Measurements from ENCODE around the gene UBAC1. TPM values are rescaled to one million over a fixed set of nuclear protein-coding genes. Genes with fewer than 3 reads are reported as not detected.

Gene UBAC1
- total and polyA plus RNA-seq, 9 of the 15 experiments (the other 6 are each of a cell fraction or from before 2014, with no cell fraction given): 94.0 to 399 (median 228) TPM

DNA sequence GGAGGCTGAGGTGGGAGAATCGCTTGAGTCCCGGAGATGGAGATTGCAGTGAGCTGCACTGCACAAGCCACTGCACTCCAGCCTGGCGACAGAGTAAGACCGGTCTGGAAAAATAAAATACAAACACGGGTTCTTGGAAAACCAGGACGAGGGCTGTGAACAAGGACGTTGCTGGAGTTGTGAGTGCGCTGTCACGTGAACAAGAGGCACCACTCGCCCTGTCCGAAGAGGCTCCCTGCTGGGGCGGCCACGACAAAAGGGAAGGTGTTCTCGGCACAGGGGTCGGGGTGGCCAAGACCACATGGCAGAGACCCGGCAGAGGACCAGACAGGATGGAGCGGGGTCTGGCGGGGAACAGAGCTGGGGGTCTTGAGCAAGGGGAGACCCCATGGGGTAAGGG is 30.6 kb upstream of the UBAC1 start:
- H3K9me3 ChIP-seq (replicated peaks; ENCODE audit: control insufficient read depth, insufficient read depth, low read depth, low read length): no peaks in the 10 kb centered on the region
- no peaks in the 10 kb centered on the region for H3K9me1 ChIP-seq (ENCODE audit: control insufficient read depth, insufficient read depth, low read length)
- 54% methylated on average over 16 of the region's 18 CpGs for WGBS (ENCODE audit: insufficient coverage, low coverage, missing lambda C conversion rate)
- no peaks in the 10 kb centered on the region for H3K36me3 ChIP-seq (ENCODE audit: control insufficient read depth, insufficient read depth, low read length)
- H3K9ac ChIP-seq (ENCODE audit: insufficient read depth in 1 of 2, low read depth in 2 of 2, low read length in 2 of 2): peak overlapping the region in 1 of 2 experiments; percentile 42; a peak in 1 of 4 replicates
- H3K27ac ChIP-seq (ENCODE audit: extremely low read depth, low read depth, low read length): no peak overlapping the region
- peaks cover 22 to 85% of the 10 kb centered on the region in 2 experiments for H3K4me1 ChIP-seq (replicated peaks in 1 of 2; ENCODE audit: control insufficient read depth in 2 of 2, insufficient read depth in 2 of 2, low read length in 2 of 2)
- BruUV-seq (replicated peaks): no TSS peak
- DNase-seq (ENCODE audit: extremely low read depth in 1 of 4, low spot score in 3 of 4) (no peak), FAIRE-seq (peak; percentile 26), ATAC-seq (no peak)
- ChIA-PET POLR2A (interaction anchor here (0.6 kb wide), 1 partner anchor 264 kb away, joined by 5 read pairs; no protein-coding TSS in a partner anchor), CTCF (ENCODE audit: low intra/inter-chr PET ratio) (no interaction called here)
- no peaks in the 10 kb centered on the region for H4K20me1 ChIP-seq (replicated peaks; ENCODE audit: control insufficient read depth, insufficient read depth, low read length)
- H3K27me3 ChIP-seq (ENCODE audit: control insufficient read depth in 2 of 2, insufficient read depth in 2 of 2, low read length in 2 of 2): no peaks in the 10 kb centered on the region
- no peak overlapping the region for H2AFZ ChIP-seq (ENCODE audit: low read depth, low read length)
- in situ Hi-C loops (cut with MboI) (no loop called here), intact Hi-C loops (cut with micrococcal nuclease) (no loop called here)
- no peaks in the 10 kb centered on the region for H3K79me2 ChIP-seq (ENCODE audit: control insufficient read depth, insufficient read depth, low read length)
- no peak overlapping the region for H3K4me2 ChIP-seq (ENCODE audit: insufficient read depth, low read length)
- H3K4me3 ChIP-seq: no peak overlapping the region
- TF ChIP-seq NFE2 (IDR thresholded peaks at IDR 0.05; ENCODE audit: low read depth): no peak
- TF ChIP-seq, protein P1, sequence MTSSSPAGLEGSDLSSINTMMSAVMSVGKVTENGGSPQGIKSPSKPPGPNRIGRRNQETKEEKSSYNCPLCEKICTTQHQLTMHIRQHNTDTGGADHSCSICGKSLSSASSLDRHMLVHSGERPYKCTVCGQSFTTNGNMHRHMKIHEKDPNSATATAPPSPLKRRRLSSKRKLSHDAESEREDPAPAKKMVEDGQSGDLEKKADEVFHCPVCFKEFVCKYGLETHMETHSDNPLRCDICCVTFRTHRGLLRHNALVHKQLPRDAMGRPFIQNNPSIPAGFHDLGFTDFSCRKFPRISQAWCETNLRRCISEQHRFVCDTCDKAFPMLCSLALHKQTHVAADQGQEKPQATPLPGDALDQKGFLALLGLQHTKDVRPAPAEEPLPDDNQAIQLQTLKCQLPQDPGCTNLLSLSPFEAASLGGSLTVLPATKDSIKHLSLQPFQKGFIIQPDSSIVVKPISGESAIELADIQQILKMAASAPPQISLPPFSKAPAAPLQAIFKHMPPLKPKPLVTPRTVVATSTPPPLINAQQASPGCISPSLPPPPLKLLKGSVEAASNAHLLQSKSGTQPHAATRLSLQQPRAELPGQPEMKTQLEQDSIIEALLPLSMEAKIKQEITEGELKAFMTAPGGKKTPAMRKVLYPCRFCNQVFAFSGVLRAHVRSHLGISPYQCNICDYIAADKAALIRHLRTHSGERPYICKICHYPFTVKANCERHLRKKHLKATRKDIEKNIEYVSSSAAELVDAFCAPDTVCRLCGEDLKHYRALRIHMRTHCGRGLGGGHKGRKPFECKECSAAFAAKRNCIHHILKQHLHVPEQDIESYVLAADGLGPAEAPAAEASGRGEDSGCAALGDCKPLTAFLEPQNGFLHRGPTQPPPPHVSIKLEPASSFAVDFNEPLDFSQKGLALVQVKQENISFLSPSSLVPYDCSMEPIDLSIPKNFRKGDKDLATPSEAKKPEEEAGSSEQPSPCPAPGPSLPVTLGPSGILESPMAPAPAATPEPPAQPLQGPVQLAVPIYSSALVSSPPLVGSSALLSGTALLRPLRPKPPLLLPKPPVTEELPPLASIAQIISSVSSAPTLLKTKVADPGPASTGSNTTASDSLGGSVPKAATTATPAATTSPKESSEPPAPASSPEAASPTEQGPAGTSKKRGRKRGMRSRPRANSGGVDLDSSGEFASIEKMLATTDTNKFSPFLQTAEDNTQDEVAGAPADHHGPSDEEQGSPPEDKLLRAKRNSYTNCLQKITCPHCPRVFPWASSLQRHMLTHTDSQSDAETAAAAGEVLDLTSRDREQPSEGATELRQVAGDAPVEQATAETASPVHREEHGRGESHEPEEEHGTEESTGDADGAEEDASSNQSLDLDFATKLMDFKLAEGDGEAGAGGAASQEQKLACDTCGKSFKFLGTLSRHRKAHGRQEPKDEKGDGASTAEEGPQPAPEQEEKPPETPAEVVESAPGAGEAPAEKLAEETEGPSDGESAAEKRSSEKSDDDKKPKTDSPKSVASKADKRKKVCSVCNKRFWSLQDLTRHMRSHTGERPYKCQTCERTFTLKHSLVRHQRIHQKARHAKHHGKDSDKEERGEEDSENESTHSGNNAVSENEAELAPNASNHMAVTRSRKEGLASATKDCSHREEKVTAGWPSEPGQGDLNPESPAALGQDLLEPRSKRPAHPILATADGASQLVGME (CRISPR knock-in tag; IDR thresholded peaks at IDR 0.05): no peak
- TF ChIP-seq ARNT (IDR thresholded peaks at IDR 0.05): no peak
- TF ChIP-seq, protein P2, sequence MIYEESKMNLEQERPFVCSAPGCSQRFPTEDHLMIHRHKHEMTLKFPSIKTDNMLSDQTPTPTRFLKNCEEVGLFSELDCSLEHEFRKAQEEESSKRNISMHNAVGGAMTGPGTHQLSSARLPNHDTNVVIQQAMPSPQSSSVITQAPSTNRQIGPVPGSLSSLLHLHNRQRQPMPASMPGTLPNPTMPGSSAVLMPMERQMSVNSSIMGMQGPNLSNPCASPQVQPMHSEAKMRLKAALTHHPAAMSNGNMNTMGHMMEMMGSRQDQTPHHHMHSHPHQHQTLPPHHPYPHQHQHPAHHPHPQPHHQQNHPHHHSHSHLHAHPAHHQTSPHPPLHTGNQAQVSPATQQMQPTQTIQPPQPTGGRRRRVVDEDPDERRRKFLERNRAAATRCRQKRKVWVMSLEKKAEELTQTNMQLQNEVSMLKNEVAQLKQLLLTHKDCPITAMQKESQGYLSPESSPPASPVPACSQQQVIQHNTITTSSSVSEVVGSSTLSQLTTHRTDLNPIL (CRISPR knock-in tag; IDR thresholded peaks at IDR 0.05): no peak
- no peak for TF ChIP-seq ZNF134 (CRISPR knock-in tag; conservative IDR thresholded peaks at IDR 0.05)
- TF ChIP-seq TEAD1 (CRISPR knock-in tag; IDR thresholded peaks at IDR 0.05): no peak
- TF ChIP-seq HNRNPUL1 (IDR thresholded peaks at IDR 0.05; ENCODE audit: low read length): no peak
- no peak for TF ChIP-seq ETS2 (tag; IDR thresholded peaks at IDR 0.05; ENCODE audit: borderline replicate concordance, poor library complexity, severe bottlenecking)
- TF ChIP-seq, protein P3, sequence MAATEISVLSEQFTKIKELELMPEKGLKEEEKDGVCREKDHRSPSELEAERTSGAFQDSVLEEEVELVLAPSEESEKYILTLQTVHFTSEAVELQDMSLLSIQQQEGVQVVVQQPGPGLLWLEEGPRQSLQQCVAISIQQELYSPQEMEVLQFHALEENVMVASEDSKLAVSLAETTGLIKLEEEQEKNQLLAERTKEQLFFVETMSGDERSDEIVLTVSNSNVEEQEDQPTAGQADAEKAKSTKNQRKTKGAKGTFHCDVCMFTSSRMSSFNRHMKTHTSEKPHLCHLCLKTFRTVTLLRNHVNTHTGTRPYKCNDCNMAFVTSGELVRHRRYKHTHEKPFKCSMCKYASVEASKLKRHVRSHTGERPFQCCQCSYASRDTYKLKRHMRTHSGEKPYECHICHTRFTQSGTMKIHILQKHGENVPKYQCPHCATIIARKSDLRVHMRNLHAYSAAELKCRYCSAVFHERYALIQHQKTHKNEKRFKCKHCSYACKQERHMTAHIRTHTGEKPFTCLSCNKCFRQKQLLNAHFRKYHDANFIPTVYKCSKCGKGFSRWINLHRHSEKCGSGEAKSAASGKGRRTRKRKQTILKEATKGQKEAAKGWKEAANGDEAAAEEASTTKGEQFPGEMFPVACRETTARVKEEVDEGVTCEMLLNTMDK (IDR thresholded peaks at IDR 0.05; ENCODE audit: borderline replicate concordance, insufficient read depth, low read depth, low read length, poor library complexity, severe bottlenecking): no peak
- TF ChIP-seq CAMTA2 (CRISPR knock-in tag; conservative IDR thresholded peaks at IDR 0.05): no peak
- TF ChIP-seq CHCHD3 (CRISPR knock-in tag; IDR thresholded peaks at IDR 0.05): no peak
- TF ChIP-seq NR2F6 (CRISPR knock-in tag; IDR thresholded peaks at IDR 0.05): no peak
- no peak for TF ChIP-seq MECOM (CRISPR knock-in tag; IDR thresholded peaks at IDR 0.05)
- TF ChIP-seq ZNF445 (CRISPR knock-in tag; IDR thresholded peaks at IDR 0.05; ENCODE audit: low read depth): no peak
- no peak for TF ChIP-seq CBFB (CRISPR knock-in tag; IDR thresholded peaks at IDR 0.05)
